CD14-positive monocyte (primary cell): ENCODE measurements around the gene BROX. TPM values are rescaled to one million over a fixed set of nuclear protein-coding genes. Genes with fewer than 3 reads are reported as not detected.

Experiments
- DNase-seq, 3 donors: peaks; one replicate each; pipeline ENCODE4 v3.0.0-alpha.2; 2011 to 2022
- H2AFZ ChIP-seq: 2 replicates; pipeline ENCODE4 v1.6.0; 2012; ENCODE audit warnings: mild to moderate bottlenecking, low read depth, low read length, inconsistent platforms; ENCODE audit not compliant: insufficient read depth, poor library complexity, severe bottlenecking
- H3K27ac ChIP-seq, 2 donors: 1 replicate in 1 of 2; 2 replicates in 1 of 2; pipeline ENCODE4 v1.5.1; 2012 to 2013; ENCODE audit warnings: low read length in 2 of 2, control low read depth in 1 of 2, inconsistent platforms in 1 of 2, low read depth in 1 of 2, mild to moderate bottlenecking in 1 of 2
- H3K27me3 ChIP-seq, 2 donors: one replicate each; pipeline versions ENCODE4 v1.6.0 to v1.6.1; 2011 to 2013; ENCODE audit warnings: low read length in 2 of 2; ENCODE audit not compliant: control insufficient read depth in 2 of 2, insufficient read depth in 2 of 2
- H3K36me3 ChIP-seq, 2 donors: replicated peaks in 1 of 2; 1 replicate in 1 of 2; 2 replicates in 1 of 2; pipeline versions ENCODE4 v1.5.1 to v1.6.1; 2012 to 2013; ENCODE audit warnings: low read length in 2 of 2, control low read depth in 1 of 2, inconsistent platforms in 1 of 2, mild to moderate bottlenecking in 1 of 2; ENCODE audit not compliant: insufficient read depth in 2 of 2, control insufficient read depth in 1 of 2
- H3K4me1 ChIP-seq, 2 donors: 1 replicate in 1 of 2; 2 replicates in 1 of 2; pipeline versions ENCODE4 v1.5.1 to v1.6.1; 2012 to 2013; ENCODE audit warnings: low read length in 2 of 2, control low read depth in 1 of 2, inconsistent platforms in 1 of 2, mild to moderate bottlenecking in 1 of 2, moderate library complexity in 1 of 2; ENCODE audit not compliant: insufficient read depth in 2 of 2, control insufficient read depth in 1 of 2
- H3K4me2 ChIP-seq: replicated peaks from 2 replicates; pipeline ENCODE3; 2012; ENCODE audit warnings: low read length, moderate library complexity, mild to moderate bottlenecking; ENCODE audit not compliant: poor library complexity, severe bottlenecking; ENCODE audit errors: extremely low read depth
- H3K4me3 ChIP-seq, 3 experiments: fragments of 200-600 bp in 1 of 3; sonication (generic) in 1 of 3; replicated peaks in 1 of 3; 1 replicate in 2 of 3; 2 replicates in 1 of 3; pipeline ENCODE4 v1.5.1; 2011 to 2013; ENCODE audit warnings: low read length in 3 of 3, mild to moderate bottlenecking in 3 of 3, control low read depth in 2 of 3, low read depth in 2 of 3, inconsistent platforms in 1 of 3, moderate library complexity in 1 of 3
- H3K79me2 ChIP-seq: 2 replicates; pipeline ENCODE4 v1.6.0; 2012; ENCODE audit warnings: mild to moderate bottlenecking, control low read depth, inconsistent platforms, low read length, moderate library complexity; ENCODE audit not compliant: insufficient read depth
- H3K9ac ChIP-seq: 2 replicates; pipeline ENCODE4 v1.6.0; 2017; ENCODE audit warnings: low read length, mild to moderate bottlenecking; ENCODE audit not compliant: insufficient read depth, poor library complexity, severe bottlenecking
- H3K9me3 ChIP-seq, 2 donors: replicated peaks in 1 of 2; 1 replicate in 1 of 2; 2 replicates in 1 of 2; pipeline versions ENCODE4 v1.5.1 to v1.6.1; 2012 to 2013; ENCODE audit warnings: low read length in 2 of 2, control low read depth in 1 of 2; ENCODE audit not compliant: control insufficient read depth in 1 of 2, insufficient read depth in 1 of 2
- H4K20me1 ChIP-seq: 2 replicates; pipeline ENCODE4 v1.6.0; 2012; ENCODE audit warnings: mild to moderate bottlenecking, low read length, control low read depth, moderate library complexity; ENCODE audit not compliant: insufficient read depth
- H3K27ac Mint-ChIP-seq, 7 donors: one replicate each; pipeline ENCODE4 v1.8.0; 2020; ENCODE audit warnings: mild to moderate bottlenecking in 7 of 7, mixed read lengths in 7 of 7, moderate library complexity in 6 of 7, inconsistent platforms in 2 of 7
- H3K27me3 Mint-ChIP-seq, 3 donors: one replicate each; pipeline ENCODE4 v1.8.0; 2021 to 2022; ENCODE audit warnings: low read depth in 3 of 3, mild to moderate bottlenecking in 3 of 3, mixed read lengths in 3 of 3, moderate library complexity in 3 of 3, inconsistent platforms in 1 of 3
- H3K36me3 Mint-ChIP-seq, 2 donors: one replicate each; pipeline ENCODE4 v1.8.0; 2020; ENCODE audit warnings: mixed read lengths in 2 of 2, inconsistent platforms in 1 of 2, mild to moderate bottlenecking in 1 of 2
- H3K4me1 Mint-ChIP-seq: one replicate; pipeline ENCODE4 v1.8.0; 2020; ENCODE audit warnings: mild to moderate bottlenecking, mixed read lengths
- H3K4me3 Mint-ChIP-seq, 2 donors: one replicate each; pipeline ENCODE4 v1.8.0; 2020; ENCODE audit warnings: mild to moderate bottlenecking in 2 of 2, mixed read lengths in 2 of 2, moderate library complexity in 1 of 2
- H3K9me3 Mint-ChIP-seq, 7 donors: one replicate each; pipeline ENCODE4 v1.8.0; 2020 to 2022; ENCODE audit warnings: mixed read lengths in 7 of 7, mild to moderate bottlenecking in 6 of 7, moderate library complexity in 6 of 7, inconsistent platforms in 2 of 7
- CTCF ChIP-seq: fragments of 200-600 bp; IDR thresholded peaks from one replicate; pipeline ENCODE4 v1.8.0; 2022; ENCODE audit warnings: antibody characterized with exemption, mild to moderate bottlenecking
- WGBS: methylation state at CpG from one replicate; pipeline ENCODE4 v1.1.5; 2013; ENCODE audit warnings: missing lambda C conversion rate; ENCODE audit not compliant: insufficient coverage; 5-methylcytosine and 5-hydroxymethylcytosine counted together
- intact Hi-C, 2 donors: fragments of 100-400 bp; cut with micrococcal nuclease; formaldehyde crosslinking; loops; one replicate each; pipeline versions ENCODE4 v1.15.0 to v1.15.1; 2023
- polyA plus RNA-seq, 3 donors: library from polyadenylated mRNA; depleted of rRNA in 1 of 3; unstranded in 2 of 3; stranded (reverse) in 1 of 3; fragments of 300-500 nt in 2 of 3; fragments of >200 nt in 1 of 3; fragmentation: Illumina TruSeq in 2 of 3; gene quantifications; 1 replicate in 2 of 3; 2 replicates in 1 of 3; pipeline ENCODE4 v1.2.3, GENCODE V29; 2012 to 2021

BROX gene
- polyA plus RNA-seq, 3 donors = 9.0 to 35.4 (median 26.2) TPM

- Histone ChIP-seq H3K9ac (peak overlapping the region; percentile 24), H4K20me1 (no peaks in the 10 kb centered on the region), H3K36me3 (no peaks in the 10 kb centered on the region), H3K27me3 (no peaks in the 10 kb centered on the region), H3K79me2 (no peaks in the 10 kb centered on the region), H3K9me3 (peaks cover 6 to 11% of the 10 kb centered on the region in 2 donors), H2AFZ (peak overlapping the region; percentile 57), H3K4me3 (peak overlapping the region in 1 of 3 experiments; percentile 59), H3K4me2 (peak overlapping the region; percentile 64), H3K4me1 (peaks cover 23 to 28% of the 10 kb centered on the region in 2 donors), H3K27ac (peak overlapping the region; percentile 30 to 60)
- TF ChIP-seq CTCF = no peak
- H3K4me1 Mint-ChIP-seq = peaks cover 25% of the 10 kb centered on the region
- no peaks in the 10 kb centered on the region for H3K27me3 Mint-ChIP-seq
- DNase-seq = peak in 1 of 3 donors; percentile 11
- no CpG with 5 or more reads among the region's 4 CpGs for WGBS
- intact Hi-C loops = no loop called here
- peak overlapping the region in 1 of 2 donors; percentile 80 for H3K4me3 Mint-ChIP-seq
- peaks cover 0 to 8% of the 10 kb centered on the region in 2 donors for H3K36me3 Mint-ChIP-seq
- H3K9me3 Mint-ChIP-seq = peaks cover 8 to 16% (median 10%) of the 10 kb centered on the region in 7 donors
- H3K27ac Mint-ChIP-seq = peak overlapping the region; percentile 58 to 87 (median 78)
These were observed 60.6 kb downstream of the BROX start for GRCh38 chr1:222772996-222773379.

- WGBS = no CpG with 5 or more reads among the region's 1 CpG
- H3K27ac Mint-ChIP-seq = no peak overlapping the region
- no peak overlapping the region for H3K27ac ChIP-seq
- no peaks in the 10 kb centered on the region for H4K20me1 ChIP-seq
- DNase-seq = no peak
- no peak for TF ChIP-seq CTCF
- H3K4me2 ChIP-seq = no peak overlapping the region
- no peaks in the 10 kb centered on the region for H3K9me3 ChIP-seq
- no peaks in the 10 kb centered on the region for H3K36me3 ChIP-seq
- H3K27me3 ChIP-seq = no peaks in the 10 kb centered on the region
- intact Hi-C loops = no loop called here
- H3K9me3 Mint-ChIP-seq = peaks cover 0 to 10% (median 4%) of the 10 kb centered on the region in 7 donors
- H3K4me3 Mint-ChIP-seq = no peak overlapping the region
- no peak overlapping the region for H3K9ac ChIP-seq
- no peak overlapping the region for H3K4me3 ChIP-seq
- H3K79me2 ChIP-seq = no peaks in the 10 kb centered on the region
- peaks cover 0 to 3% (median 0%) of the 10 kb centered on the region in 3 donors for H3K27me3 Mint-ChIP-seq
- peaks cover 10 to 15% of the 10 kb centered on the region in 2 donors for H3K4me1 ChIP-seq
- no peaks in the 10 kb centered on the region for H3K36me3 Mint-ChIP-seq
- H2AFZ ChIP-seq = no peak overlapping the region
- H3K4me1 Mint-ChIP-seq = peaks cover 12% of the 10 kb centered on the region
These were observed 65.1 kb downstream of the BROX start for GRCh38 chr1:222777463-222777862.
